Activated CD8-positive, alpha-beta memory T cell treated with anti-CD3 and anti-CD28 coated beads, Interleukin-2, amount 10 ng/mL, durations not matched to agents 7 days and 5 days (primary cell): ENCODE measurements around the gene KHSRP. TPM values are rescaled to one million over a fixed set of nuclear protein-coding genes. Genes with fewer than 3 reads are reported as not detected.
A peak's percentile ranks its signal among the peaks of the same experiment; 100 is the strongest.

Experiments
- ATAC-seq: fragments of 150-1000 bp; cut with Tn5 transposase; one replicate; pipeline ENCODE4 v1.10.0; 2021; ENCODE audit warnings: moderate library complexity
- CTCF ChIA-PET: fragments of 350-600 bp; sonication (Branson Sonifier 250); formaldehyde crosslinking; loops from one replicate; lab custom pipeline; 2021; ENCODE audit warnings: antibody characterized with exemption; lab: Charles Lee
- DNase-seq: peaks from one replicate; pipeline ENCODE4 v3.0.0-alpha.2; 2020
- H3K27ac Mint-ChIP-seq: one replicate; pipeline ENCODE4 v1.8.0; 2021; ENCODE audit warnings: mild to moderate bottlenecking, mixed read lengths
- H3K27me3 Mint-ChIP-seq: one replicate; pipeline ENCODE4 v1.8.0; 2021; ENCODE audit warnings: mixed read lengths
- H3K36me3 Mint-ChIP-seq: one replicate; pipeline ENCODE4 v1.8.0; 2021; ENCODE audit warnings: mild to moderate bottlenecking, mixed read lengths
- H3K4me1 Mint-ChIP-seq: one replicate; pipeline ENCODE4 v1.8.0; 2021; ENCODE audit warnings: mixed read lengths
- H3K4me3 Mint-ChIP-seq: one replicate; pipeline ENCODE4 v1.8.0; 2021; ENCODE audit warnings: mild to moderate bottlenecking, moderate library complexity, mixed read lengths
- H3K9me3 Mint-ChIP-seq: one replicate; pipeline ENCODE4 v1.8.0; 2022; ENCODE audit warnings: low read depth, mixed read lengths
- microRNA-seq: library from miRNA; unstranded; fragments of <30 nt; microRNA quantifications from one replicate; pipeline ENCODE4 v1.2.0, GENCODE V29; 2022
- total RNA-seq, 2 experiments: library from RNA; stranded (reverse); gene quantifications; one replicate each; pipeline ENCODE4 v1.2.3, GENCODE V29; 2021

Gene KHSRP
- total RNA-seq, 2 experiments from 2014 or later: 341 to 364 TPM

GRCh38 chr19:6372594-6373095 lies 52.0 kb downstream of the KHSRP start, which contains the start of gene ALKBH7:
ALKBH7 (plus strand) TSS chr19:6372794; CDS start chr19:6372821, 27 bp downstream.
- CTCF ChIA-PET: interaction anchor here (0.9 to 2.2 kb wide), 6 partner anchors 11 to 364 kb away, joined by 3 to 11 read pairs (median 6); partner anchors contain the start of genes CLPP and KHSRP
- peak within 1 kb of the TSS; percentile 75 for H3K4me3 Mint-ChIP-seq
- H3K27ac Mint-ChIP-seq: peak within 1 kb of the TSS; percentile 93
- no peaks in the 10 kb centered on the region for H3K9me3 Mint-ChIP-seq
- H3K27me3 Mint-ChIP-seq: no peaks in the 10 kb centered on the region
- peaks cover 17% of the 10 kb centered on the region for H3K4me1 Mint-ChIP-seq
- DNase-seq (peak; percentile 99), ATAC-seq (peak; percentile 84)
- peaks cover 8% of the 10 kb centered on the region for H3K36me3 Mint-ChIP-seq

DNA sequence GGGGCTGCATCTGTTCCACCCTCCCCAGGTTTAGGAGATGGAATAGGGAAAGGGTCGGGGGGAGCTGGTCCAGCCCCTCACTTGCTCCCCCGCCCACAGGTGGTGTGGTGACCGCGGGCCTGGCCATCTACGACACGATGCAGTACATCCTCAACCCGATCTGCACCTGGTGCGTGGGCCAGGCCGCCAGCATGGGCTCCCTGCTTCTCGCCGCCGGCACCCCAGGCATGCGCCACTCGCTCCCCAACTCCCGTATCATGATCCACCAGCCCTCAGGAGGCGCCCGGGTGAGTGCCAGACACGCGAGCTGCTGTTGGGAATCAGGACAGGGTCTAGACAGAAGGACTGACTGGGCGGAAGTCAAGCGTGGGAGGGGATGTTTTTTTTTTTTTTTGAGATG lies 60.3 kb downstream of the KHSRP start:
- H3K9me3 Mint-ChIP-seq: no peaks in the 10 kb centered on the region

More for the DNA sequence above, 60.3 kb downstream of the KHSRP start:
- Mint-ChIP-seq H3K4me1 (peaks cover 16% of the 10 kb centered on the region), H3K27ac (no peak overlapping the region), H3K27me3 (no peaks in the 10 kb centered on the region), H3K36me3 (peaks cover 30% of the 10 kb centered on the region), H3K4me3 (no peak overlapping the region)
- DNase-seq: no peak
- CTCF ChIA-PET: no interaction called here
- ATAC-seq: no peak

Small RNAs within 50 kb of the gene (microRNA-seq; reads per million reads assigned to microRNA genes)
- gene MIR3940 (19.2 reads per million, percentile 42 among the genes with 10 or more reads in this experiment), gene MIR6790 (not detected), gene MIR6885 (not detected)

Other genes starting within 250 kb of the KHSRP start
- 10 to 100 TPM; 40.5 to 47.1 TPM for gene MLLT1, start 144.8 kb downstream of the KHSRP start, total RNA-seq
- under 1 TPM in 1 of 2 experiments, not detected in 1; 0.26 TPM for gene ACER1, start 91.2 kb downstream of the KHSRP start, total RNA-seq
- gene CLPP, start 63.3 kb downstream of the KHSRP start, total RNA-seq: 100 to 1,000 TPM; 141 to 145 TPM
- 10 to 100 TPM; 31.9 to 45.8 TPM for gene ALKBH7, start 52.0 kb downstream of the KHSRP start, total RNA-seq
- 1 to 10 TPM; 1.8 to 2.6 TPM for gene PSPN, start 48.9 kb downstream of the KHSRP start, total RNA-seq
- 10 to 100 TPM; 64.7 to 77.4 TPM for gene GTF2F1, start 31.6 kb downstream of the KHSRP start, total RNA-seq
- gene SLC25A41, start 9.0 kb upstream of the KHSRP start, total RNA-seq: under 1 TPM; 0.44 to 0.52 TPM
- 10 to 100 TPM; 25.2 to 27.9 TPM for gene SLC25A23, start 35.0 kb upstream of the KHSRP start, total RNA-seq
- gene CRB3, start 39.5 kb upstream of the KHSRP start, total RNA-seq: under 1 TPM; 0.45 to 0.55 TPM
- 100 to 1,000 TPM; 100 to 113 TPM for gene DENND1C, start 57.0 kb upstream of the KHSRP start, total RNA-seq
- 1 to 10 TPM; 7.5 to 8.1 TPM for gene TUBB4A, start 77.5 kb upstream of the KHSRP start, total RNA-seq
- gene TNFSF9, start 106.2 kb upstream of the KHSRP start, total RNA-seq: 10 to 100 TPM in 1 of 2 experiments, 1 to 10 TPM in 1; 4.7 to 18.5 TPM
- 100 to 1,000 TPM in 1 of 2 experiments, 10 to 100 TPM in 1; 74.3 to 184 TPM for gene CD70, start 166.3 kb upstream of the KHSRP start, total RNA-seq
- gene TNFSF14, start 245.3 kb upstream of the KHSRP start, total RNA-seq: 10 to 100 TPM; 31.1 to 55.9 TPM